Measurements from ENCODE around the gene ZNF777. TPM values are rescaled to one million over a fixed set of nuclear protein-coding genes. Genes with fewer than 3 reads are reported as not detected.

Gene ZNF777
- total and polyA plus RNA-seq, 2 of the 4 experiments (the other 2 are of a cell fraction), result 3.2 to 6.5 TPM

GRCh38 chr7:149423449-149424110 is 37.3 kb downstream of the ZNF777 start:
- dilution Hi-C loops (cut with HindIII; ENCODE audit: low sequenced_read_pairs, unreplicated experiment), result no loop called here
- Histone ChIP-seq H3K9me1 (ENCODE audit: insufficient read depth, low read length) (no peaks in the 10 kb centered on the region; the same call in 1 of the 2 replicates), H3K4me1 (ENCODE audit: control insufficient read depth, insufficient read depth, low read length) (no peaks in the 10 kb centered on the region), H3K14ac (replicated peaks; ENCODE audit: low read depth, low read length) (no peak overlapping the region), H3K4me3 (ENCODE audit: insufficient read depth, low read depth, low read length) (no peak overlapping the region), H3K9ac (ENCODE audit: low read depth, low read length) (no peak overlapping the region), H3K27ac (ENCODE audit: insufficient read depth, low read length) (no peak overlapping the region), H3K27me3 (ENCODE audit: control insufficient read depth, insufficient read depth, low read length) (no peaks in the 10 kb centered on the region), H2BK15ac (ENCODE audit: low read depth, low read length) (no peak overlapping the region), H3K56ac (ENCODE audit: extremely low read depth, insufficient read depth, low read length) (no peak overlapping the region), H2BK120ac (ENCODE audit: low read depth, low read length) (no peak overlapping the region), H3K9me3 (ENCODE audit: control insufficient read depth, insufficient read depth, low read length) (no peaks in the 10 kb centered on the region), H4K5ac (ENCODE audit: low read depth, low read length) (no peak overlapping the region), H4K20me1 (ENCODE audit: insufficient read depth, low read length) (no peaks in the 10 kb centered on the region), H3K4me2 (ENCODE audit: low read depth, low read length) (no peak overlapping the region), H3K4ac (ENCODE audit: low read depth, low read length) (no peak overlapping the region), H2AFZ (replicated peaks; ENCODE audit: low read length, poor library complexity) (peak overlapping the region; percentile 67), H4K91ac (ENCODE audit: insufficient read depth, low read depth, low read length) (no peak overlapping the region), H3K18ac (ENCODE audit: low read depth, low read length) (no peak overlapping the region), H2AK9ac (replicated peaks; ENCODE audit: low read depth, low read length, poor library complexity) (no peak overlapping the region), H2BK20ac (ENCODE audit: low read depth, low read length) (no peak overlapping the region), H2AK5ac (ENCODE audit: low read depth, low read length) (no peak overlapping the region), H3K36me3 (ENCODE audit: control insufficient read depth, insufficient read depth, low read length) (peaks cover 1% of the 10 kb centered on the region; the same call in 1 of the 2 replicates), H2BK5ac (ENCODE audit: low read depth, low read length, poor library complexity, severe bottlenecking) (no peak overlapping the region), H4K8ac (ENCODE audit: low read depth in 2 of 2, low read length in 2 of 2) (no peak overlapping the region; a peak in 1 of 4 replicates), H3K79me1 (ENCODE audit: low read depth in 1 of 2, low read length in 2 of 2) (no peaks in the 10 kb centered on the region), H3K23ac (ENCODE audit: low read depth, low read length) (no peak overlapping the region)
- WGBS, 2 experiments (ENCODE audit: extremely low coverage in 2 of 2, insufficient read length in 1 of 2), result 0% methylated on average over 1 of the region's 24 CpGs; no CpG with 5 or more reads in 1 of the 2 experiments
- in situ Hi-C loops (cut with MboI; ENCODE audit: low sequenced_read_pairs), result no loop called here
- ATAC-seq (ENCODE audit: low read depth) (no peak), DNase-seq (no peak)
- intact Hi-C loops (cut with micrococcal nuclease), result loop anchor here (5.0 to 10.0 kb wide), 2 partner anchors 111 to 201 kb away; no protein-coding TSS in a partner anchor
- BruUV-seq (replicated peaks), result no TSS peak
- ChIA-PET POLR2A (ENCODE audit: unreplicated experiment) (no interaction called here), CTCF (interaction anchor here (1.1 to 1.5 kb wide), 2 partner anchors 16 to 162 kb away, joined by 3 read pairs; partner anchors contain the start of gene ZNF783)
- TF ChIP-seq RFX5 (IDR thresholded peaks at IDR 0.05; ENCODE audit: low read depth, low read length), result no peak
- TF ChIP-seq CTCF (conservative IDR thresholded peaks at IDR 0.05; ENCODE audit: low read depth, low read length), result no peak
- no peak for TF ChIP-seq FOS (IDR thresholded peaks at IDR 0.05; ENCODE audit: low read depth, low read length)
- TF ChIP-seq POLR2A (IDR thresholded peaks at IDR 0.05; ENCODE audit: low read depth, low read length), result no peak
- TF ChIP-seq SMC3 (IDR thresholded peaks at IDR 0.05; ENCODE audit: low read depth, low read length), result no peak
- TF ChIP-seq MAFK (IDR thresholded peaks at IDR 0.05; ENCODE audit: low read depth, low read length), result no peak

Data from IMR-90 (cell line).